NB4 (cell line): Measurements from ENCODE around the gene SLC9A3.
"Not testable (repeated sequence)": the region's sequence is repeated elsewhere in the genome, so short reads cannot be mapped to it uniquely, and the experiment has no call there.

Source experiments
- DNase-seq: peaks from one replicate; pipeline ENCODE4 v3.0.0; 2010; ENCODE audit warnings: low read depth
- H3K4me3 ChIP-seq: one replicate; pipeline ENCODE4 v1.5.1; 2011; ENCODE audit warnings: mild to moderate bottlenecking, low read depth, low read length, moderate library complexity
- MYC ChIP-seq: IDR thresholded peaks from 2 replicates; pipeline ENCODE4 v1.6.1; 2011; ENCODE audit warnings: low read depth, low read length
- POLR2A ChIP-seq: IDR thresholded peaks from 2 replicates; pipeline ENCODE4 v1.6.1; 2011; ENCODE audit warnings: mild to moderate bottlenecking; ENCODE audit not compliant: insufficient read length; ENCODE audit errors: extremely low read depth
- TF ChIP-seq, protein P1 (sequence below): IDR thresholded peaks from 2 replicates; pipeline ENCODE4 v1.6.1; 2011; ENCODE audit warnings: low read depth, low read length
- TF ChIP-seq, protein P2 (sequence below): IDR thresholded peaks from one replicate; pipeline ENCODE4 v1.5.1; 2012; ENCODE audit warnings: low read depth, low read length

Gene SLC9A3

DNA sequence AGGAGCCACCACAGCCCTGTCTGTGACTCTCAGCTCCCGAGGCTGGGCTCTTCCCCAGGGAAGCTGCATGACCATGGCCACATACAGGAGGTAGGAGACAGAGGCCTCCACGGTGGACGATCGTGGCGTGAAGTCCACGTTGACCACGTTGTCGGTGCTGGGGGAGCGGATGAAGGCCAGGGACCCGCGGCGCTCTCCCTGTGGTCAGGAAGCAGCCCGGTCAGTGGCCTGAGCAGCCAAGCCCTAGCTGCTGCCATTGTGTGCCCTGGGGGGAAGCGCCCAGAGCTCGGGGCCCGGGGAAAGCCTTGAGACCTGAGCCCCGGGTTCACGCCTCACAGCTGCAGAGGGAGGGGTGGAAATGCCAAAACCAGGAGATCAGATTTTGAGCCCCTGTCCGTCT is 47.0 kb downstream of the SLC9A3 start:
- TF ChIP-seq, protein P1, sequence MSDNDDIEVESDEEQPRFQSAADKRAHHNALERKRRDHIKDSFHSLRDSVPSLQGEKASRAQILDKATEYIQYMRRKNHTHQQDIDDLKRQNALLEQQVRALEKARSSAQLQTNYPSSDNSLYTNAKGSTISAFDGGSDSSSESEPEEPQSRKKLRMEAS = no peak
- TF ChIP-seq MYC = no peak
- no peak for TF ChIP-seq POLR2A
- TF ChIP-seq, protein P2, sequence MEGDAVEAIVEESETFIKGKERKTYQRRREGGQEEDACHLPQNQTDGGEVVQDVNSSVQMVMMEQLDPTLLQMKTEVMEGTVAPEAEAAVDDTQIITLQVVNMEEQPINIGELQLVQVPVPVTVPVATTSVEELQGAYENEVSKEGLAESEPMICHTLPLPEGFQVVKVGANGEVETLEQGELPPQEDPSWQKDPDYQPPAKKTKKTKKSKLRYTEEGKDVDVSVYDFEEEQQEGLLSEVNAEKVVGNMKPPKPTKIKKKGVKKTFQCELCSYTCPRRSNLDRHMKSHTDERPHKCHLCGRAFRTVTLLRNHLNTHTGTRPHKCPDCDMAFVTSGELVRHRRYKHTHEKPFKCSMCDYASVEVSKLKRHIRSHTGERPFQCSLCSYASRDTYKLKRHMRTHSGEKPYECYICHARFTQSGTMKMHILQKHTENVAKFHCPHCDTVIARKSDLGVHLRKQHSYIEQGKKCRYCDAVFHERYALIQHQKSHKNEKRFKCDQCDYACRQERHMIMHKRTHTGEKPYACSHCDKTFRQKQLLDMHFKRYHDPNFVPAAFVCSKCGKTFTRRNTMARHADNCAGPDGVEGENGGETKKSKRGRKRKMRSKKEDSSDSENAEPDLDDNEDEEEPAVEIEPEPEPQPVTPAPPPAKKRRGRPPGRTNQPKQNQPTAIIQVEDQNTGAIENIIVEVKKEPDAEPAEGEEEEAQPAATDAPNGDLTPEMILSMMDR = no peak
- no peak overlapping the region for H3K4me3 ChIP-seq
- no peak for DNase-seq

DNA sequence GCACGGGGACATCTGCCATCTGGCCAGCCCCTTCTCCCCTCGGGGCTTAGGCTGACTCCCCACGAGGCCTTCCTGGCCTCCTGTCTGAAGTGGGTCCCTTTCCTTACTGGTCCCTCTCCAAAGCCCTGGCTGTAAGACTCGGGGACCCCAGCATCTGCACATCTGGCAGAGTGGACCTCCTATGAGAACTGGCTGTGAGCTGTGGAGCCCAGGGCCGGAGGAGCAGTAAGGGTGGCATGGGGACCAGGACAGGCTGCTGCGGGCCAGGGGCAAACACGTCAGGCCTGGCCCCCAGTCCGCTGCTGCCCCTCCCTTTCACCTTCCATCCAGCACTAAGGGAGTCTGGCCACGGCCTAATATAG is 47.5 kb downstream of the SLC9A3 start:
- DNase-seq = no peak
- no peak overlapping the region for H3K4me3 ChIP-seq
- TF ChIP-seq POLR2A (no peak), MYC (no peak)
- TF ChIP-seq, protein P1 = no peak
- TF ChIP-seq, protein P2 = no peak

DNA sequence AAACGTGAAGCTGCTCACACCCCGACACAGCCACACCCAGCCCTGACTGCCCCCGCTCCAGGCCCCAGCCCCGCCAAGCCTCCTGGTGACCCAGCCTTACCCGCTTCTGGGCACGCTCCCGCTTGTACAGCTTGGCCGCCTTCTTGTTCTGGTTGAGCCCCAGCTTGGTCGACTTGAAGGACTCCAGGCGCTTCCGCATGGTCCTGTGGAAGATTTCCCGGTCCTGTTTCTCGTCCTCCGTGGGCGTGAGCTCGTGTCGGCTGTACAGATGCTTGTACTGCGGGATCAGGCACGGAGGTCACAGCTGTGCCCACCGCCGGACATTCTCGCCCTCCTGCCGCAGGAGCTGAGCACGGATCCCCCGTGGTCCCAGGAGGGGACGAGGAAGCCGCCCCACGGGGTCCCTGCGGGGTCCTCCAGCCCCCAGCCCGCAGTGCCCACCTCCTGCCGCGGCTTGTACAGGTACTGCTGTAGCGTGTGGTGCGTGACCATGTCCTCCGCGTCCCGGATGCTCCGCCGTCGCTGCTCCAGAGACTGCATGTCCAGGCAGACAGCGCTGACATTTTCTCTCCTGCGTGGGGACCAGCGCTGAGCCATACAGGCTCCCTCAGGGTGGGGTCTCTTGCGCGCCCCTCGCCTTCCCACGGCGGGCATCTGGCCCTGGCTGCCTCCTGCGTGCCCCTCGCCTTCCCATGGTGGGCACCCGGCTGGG is 48.0 kb downstream of the SLC9A3 start:
- DNase-seq = no peak
- no peak overlapping the region for H3K4me3 ChIP-seq
- TF ChIP-seq MYC (no peak), POLR2A (no peak)
- TF ChIP-seq, protein P1 = no peak
- TF ChIP-seq, protein P2 = no peak

DNA sequence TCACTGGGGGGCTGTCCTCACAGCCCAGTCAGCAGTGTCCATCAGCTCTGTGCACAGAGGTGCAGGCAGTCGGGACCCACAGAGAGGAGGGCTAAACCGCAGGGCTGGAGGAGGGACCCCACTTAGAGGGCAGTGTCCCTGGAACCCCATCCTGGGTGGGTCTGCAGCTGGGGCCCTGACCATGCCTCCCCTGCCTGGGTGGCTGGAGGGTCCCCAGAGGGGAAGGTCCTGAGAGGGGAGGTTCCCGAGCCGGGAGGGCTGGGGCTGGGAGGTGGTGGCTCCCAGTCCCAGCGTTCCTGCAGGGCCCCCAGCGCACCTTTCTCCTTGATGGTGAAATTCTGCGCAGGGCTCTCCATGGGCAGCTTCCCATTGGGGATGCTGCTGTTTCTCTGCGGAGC is 48.5 kb downstream of the SLC9A3 start:
- no peak for DNase-seq
- TF ChIP-seq MYC = no peak
- TF ChIP-seq, protein P2 = no peak
- TF ChIP-seq, protein P1 = no peak
- no peak for TF ChIP-seq POLR2A
- no peak overlapping the region for H3K4me3 ChIP-seq

DNA sequence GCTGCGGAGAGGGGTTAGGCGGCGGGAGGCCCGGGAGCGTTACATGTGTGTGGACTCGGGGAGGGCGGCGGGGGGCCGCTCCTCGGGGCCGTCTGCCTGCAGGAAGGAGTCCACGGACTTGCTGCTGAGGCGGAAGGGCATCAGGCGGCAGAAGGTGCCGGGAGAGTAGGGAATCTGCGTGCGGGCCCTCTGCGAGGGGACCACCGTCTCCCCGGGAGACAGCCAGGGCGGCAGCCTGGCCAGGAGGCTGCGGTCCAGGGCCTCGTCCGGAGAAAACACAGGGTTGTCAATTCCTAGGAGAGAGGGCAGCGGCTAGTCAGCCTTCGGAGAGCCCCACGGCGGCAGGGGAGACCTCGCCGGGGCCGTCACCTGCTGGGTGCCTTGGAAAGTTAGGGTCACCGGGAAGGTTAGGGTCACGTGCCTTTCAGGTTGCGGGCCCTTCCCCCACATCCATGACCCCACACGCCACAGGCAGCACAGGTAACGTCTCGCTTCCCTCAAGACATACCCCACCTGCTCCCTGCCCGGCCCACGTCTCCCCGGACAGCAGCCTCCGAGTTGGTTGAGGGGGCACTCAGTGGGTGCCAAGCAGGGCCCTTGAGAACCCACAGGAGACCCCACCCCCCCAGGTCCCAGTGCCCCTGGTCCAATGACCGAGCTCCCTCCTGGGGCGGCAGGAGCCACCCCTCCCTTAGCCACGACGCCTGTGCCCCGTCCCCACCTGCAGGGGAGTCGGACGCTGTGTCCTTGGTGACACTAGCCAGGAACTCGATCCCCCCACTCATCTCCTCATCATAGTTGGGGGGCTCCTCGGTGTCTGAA is 49.2 kb downstream of the SLC9A3 start:
- H3K4me3 ChIP-seq = peak overlapping the region; percentile 11
- DNase-seq = no peak
- TF ChIP-seq POLR2A (no peak), MYC (no peak)
- TF ChIP-seq, protein P1 = no peak

DNA sequence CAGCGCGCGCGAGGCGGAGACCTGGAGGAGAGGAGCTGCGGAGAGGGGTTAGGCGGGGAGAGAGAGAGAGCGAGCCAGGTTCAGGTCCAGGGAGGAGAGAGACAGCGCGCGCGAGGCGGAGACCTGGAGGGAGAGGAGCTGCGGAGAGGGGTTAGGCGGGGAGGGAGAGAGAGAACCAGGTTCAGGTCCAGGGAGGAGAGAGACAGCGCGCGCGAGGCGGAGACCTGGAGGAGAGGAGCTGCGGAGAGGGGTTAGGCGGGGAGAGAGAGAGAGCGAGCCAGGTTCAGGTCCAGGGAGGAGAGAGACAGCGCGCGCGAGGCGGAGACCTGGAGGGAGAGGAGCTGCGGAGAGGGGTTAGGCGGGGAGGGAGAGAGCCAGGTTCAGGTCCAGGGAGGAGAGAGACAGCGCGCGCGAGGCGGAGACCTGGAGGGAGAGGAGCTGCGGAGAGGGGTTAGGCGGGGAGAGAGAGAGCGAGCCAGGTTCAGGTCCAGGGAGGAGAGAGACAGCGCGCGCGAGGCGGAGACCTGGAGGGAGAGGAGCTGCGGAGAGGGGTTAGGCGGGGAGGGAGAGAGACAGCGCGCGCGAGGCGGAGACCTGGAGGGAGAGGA is 49.9 kb downstream of the SLC9A3 start:
- not testable (repeated sequence) for DNase-seq
- peak overlapping the region; percentile 81 for H3K4me3 ChIP-seq
